T-helper 22 cell (primary cell): ENCODE measurements around the gene DRAXIN.

Experiments
- DNase-seq: peaks from one replicate; pipeline ENCODE4 v3.0.0-alpha.2; 2020; ENCODE audit warnings: low read depth

The DRAXIN gene

GRCh38 chr1:11712285-11712684 lies 20.8 kb downstream of the DRAXIN start:
- no peak for DNase-seq

GRCh38 chr1:11713095-11713494 lies 21.6 kb downstream of the DRAXIN start:
- no peak for DNase-seq

DNA sequence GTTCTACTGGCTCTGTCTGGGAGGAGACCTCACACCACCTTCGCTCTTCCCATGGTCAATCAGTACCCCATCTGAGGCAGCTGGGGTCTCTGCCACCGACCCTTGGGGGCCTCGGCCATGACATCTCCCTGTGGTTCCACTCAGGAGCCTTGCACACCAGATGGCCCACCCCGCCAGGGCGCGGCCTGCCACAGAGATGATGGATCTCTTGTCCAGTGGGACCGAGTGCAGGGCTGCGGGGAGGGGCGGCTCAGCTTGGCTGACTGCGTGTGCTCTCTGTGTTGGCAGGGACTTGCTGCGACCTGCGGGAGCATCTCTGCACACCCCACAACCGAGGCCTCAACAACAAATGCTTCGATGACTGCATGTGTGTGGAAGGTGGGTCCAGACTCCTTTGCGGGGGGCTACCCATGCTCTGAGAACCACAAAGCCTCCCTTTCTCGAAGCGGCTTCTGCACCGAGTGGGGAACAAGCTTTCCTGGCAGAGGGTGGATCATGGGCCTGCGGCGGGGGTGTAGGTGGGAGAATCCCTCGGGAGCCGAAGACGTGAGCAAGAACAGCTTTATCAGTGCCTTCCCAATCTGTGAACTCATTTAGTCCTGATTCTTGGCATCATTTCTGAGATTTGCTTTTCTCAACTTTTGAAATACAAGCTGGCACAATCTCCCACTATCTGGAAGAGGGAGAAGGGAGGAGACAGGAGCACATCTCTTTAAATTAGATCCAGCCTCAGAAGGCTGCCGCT lies 23.5 kb downstream of the DRAXIN start:
- DNase-seq: no peak

GRCh38 chr1:11719313-11720032 lies 28.0 kb downstream of the DRAXIN start:
- peak; percentile 60 for DNase-seq

- no peak for DNase-seq
Observed at GRCh38 chr1:11720033-11720376, 28.5 kb downstream of the DRAXIN start.

- no peak for DNase-seq
Observed at GRCh38 chr1:11720525-11720924, 29.0 kb downstream of the DRAXIN start.

GRCh38 chr1:11721311-11721710 lies 29.8 kb downstream of the DRAXIN start:
- DNase-seq: no peak

DNA sequence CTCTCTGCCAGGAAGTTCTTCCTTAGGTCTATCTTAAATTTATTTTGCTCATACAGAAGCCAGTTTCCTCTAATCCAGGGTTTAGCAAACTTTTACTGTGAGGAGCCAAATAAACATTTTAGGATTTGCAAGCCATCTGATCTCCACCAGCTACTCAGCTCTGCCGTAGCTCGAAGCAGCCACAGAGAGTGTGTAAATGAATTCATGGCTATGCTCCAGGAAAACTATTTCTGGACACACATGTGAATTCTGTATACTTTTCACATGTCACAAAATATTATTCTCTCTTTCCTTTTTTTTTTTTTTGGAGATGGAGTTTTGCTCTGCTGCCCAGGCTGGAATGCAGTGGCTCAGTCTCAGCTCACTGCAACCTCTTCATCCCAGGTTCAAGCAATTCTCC lies 31.0 kb downstream of the DRAXIN start:
- DNase-seq: no peak

DNA sequence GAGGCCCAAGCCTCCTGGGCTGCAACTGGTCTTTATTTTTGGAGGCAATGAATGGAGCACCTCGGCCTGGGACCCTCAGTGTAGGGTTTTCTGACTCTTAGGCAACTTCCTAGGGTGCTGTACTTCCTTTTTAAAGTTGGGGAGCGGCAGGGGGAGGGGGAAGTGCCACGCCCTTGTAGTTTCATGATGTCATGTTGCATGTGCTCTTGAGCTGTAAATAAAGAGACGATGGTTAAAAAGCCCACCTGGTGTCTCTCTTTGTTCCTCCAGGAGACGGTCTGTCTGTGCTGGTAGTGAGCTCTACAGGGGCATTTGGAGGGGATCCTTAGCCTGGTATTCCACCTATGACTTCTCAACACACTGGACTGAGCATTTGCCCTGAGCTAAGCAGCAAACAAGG lies 34.1 kb downstream of the DRAXIN start:
- no peak for DNase-seq

DNA sequence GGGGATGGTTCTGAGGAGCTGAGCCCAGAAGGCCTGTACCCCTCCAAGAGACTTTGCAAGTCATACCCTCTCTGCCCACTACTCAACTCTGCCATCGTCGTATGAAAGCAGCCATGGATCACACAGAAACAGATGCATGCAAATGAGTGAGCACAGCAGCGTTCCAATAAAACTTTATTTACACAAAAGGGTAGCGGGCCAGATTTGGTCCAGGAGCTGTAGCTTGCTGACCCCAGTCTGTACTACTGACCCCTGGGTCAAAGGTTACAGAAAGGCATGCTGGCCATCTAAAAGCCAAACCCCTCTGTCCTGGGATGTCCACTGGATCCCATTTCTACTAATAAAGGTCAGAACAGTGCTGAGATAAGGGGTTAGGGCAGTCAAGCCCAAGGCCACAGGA lies 35.6 kb downstream of the DRAXIN start:
- DNase-seq: no peak

DNA sequence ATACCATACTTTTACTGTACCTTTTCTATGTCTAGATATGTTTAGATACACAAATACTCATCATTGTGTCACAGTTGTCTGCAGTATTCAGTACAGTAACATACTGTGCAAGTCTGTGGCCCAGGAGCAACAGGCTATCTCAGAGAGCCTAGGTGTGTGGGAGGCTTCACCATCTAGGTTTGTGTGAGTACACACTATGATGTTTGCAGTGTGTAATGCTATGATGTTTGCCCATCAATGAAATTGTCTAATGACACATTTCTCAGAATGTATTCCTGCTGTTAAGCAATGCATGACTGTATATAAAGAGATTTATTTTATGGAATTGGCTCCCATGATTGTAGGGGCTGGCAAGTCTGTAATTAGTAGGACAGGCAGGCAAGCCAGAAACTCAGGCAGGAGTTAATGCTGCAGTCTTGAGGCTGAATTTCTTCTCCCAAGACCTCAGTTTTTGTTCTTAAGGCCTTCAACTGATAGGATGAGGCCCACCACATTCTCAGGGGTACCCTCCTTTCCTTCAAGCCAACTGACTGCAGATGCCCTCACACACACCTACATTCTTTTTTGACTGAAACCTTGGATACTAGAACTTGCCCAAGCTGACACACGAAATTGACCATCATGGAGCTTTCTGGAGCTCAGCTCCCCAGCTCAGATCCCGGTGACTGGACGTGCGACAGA lies 36.8 kb downstream of the DRAXIN start:
- DNase-seq: no peak

DNA sequence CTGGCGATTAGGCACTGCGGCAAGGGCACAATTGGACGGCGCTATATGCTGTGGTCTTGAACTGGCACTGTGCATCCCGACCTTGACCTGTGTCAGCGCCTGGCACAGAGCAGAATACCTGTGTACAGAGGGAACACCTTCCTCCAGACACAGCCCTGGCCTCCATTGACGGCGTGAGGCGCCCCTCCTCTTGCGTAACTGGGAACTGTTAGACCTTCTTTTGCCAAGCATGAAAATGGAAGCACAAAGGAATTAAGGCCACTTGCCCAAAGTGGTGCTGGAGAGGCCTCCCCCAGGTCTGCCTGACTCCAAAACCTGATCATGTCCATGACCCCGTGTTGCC lies 37.6 kb downstream of the DRAXIN start:
- DNase-seq: no peak

DNA sequence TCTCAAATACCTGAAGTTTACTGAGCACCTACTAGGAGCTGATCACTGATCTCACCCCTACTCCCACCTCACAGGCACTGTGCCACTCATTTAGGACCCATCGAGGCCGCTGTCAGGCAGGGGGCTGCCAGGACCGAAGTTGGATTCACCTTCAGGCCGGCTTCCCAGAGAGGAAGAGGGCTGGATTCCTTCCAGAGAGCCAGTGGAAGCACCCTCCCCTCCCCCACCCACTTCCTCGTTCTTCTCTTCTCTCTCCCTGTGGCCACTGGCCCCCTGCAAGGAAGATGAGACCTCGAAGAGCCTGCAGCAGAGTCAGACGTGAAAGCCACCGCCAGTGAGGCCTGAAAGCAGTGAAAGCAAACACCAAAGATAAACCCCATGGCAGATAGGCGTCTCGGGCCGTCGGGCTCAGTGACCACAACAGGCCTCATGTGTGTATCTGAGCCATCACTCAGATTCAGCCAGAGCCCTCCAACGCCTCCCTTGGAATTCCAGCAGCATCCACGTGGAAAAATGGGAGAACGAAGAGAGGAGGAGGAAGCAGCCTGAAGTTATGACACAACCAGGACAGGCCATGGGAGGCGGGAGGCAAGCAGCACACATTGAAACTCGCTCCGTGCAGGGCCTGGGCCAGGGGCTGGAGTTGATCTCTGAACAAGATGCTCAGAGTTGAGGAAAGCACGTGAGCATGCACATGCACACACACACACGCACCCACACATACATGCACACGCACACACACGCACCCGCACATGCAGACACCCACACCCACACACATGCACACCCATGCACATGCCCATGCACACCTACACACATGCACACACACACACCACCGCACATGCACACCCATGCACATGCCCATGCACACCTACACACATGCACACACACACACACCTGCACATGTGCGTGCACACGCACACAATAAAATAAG lies 38.3 kb downstream of the DRAXIN start:
- DNase-seq: no peak

GRCh38 chr1:11730429-11730891 lies 39.0 kb downstream of the DRAXIN start:
- DNase-seq: peak; percentile 18

GRCh38 chr1:11731691-11732283 lies 40.3 kb downstream of the DRAXIN start:
- DNase-seq: no peak

DNA sequence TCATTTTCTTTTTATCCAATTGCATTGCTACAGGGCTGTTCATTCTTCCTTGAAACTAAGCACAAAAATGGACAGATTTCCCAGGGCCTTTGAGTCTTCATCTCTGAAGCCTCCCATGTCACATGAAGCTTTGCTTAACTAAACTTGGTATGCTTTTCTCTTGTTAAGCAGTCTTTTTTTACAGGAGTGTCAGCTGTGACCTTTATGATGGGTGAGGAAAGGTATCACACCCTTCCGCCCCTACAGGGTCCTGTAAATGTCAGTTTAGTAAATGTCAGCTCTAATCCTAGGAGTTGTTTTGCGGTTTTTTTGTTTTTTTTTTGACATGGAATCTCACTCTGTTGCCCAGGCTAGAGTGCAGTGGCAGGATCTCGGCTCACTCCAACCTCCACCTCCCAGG lies 41.8 kb downstream of the DRAXIN start:
- no peak for DNase-seq

DNA sequence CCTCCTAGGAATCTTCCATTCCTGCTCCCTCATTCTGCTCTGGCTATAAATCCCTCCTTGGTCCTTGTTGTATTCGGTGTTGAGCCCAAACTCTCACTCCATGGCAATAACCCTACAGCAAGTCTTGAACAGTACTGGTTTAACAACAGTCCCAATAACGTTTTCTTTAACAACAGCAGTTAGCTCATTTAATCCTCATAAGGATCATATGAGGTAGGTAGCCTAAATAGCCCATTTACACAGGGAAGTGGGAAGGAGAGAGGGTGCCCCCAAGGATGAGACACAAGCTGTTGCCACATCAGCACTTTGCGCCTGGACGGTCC lies 44.0 kb downstream of the DRAXIN start:
- DNase-seq: no peak

- peak; percentile 78 for DNase-seq
Observed at GRCh38 chr1:11735854-11736745, 44.6 kb downstream of the DRAXIN start, which contains the start of gene AGTRAP. Gene AGTRAP, plus strand, starts transcription at chr1:11736136. Its CDS starts 73 bp downstream, at chr1:11736209.

DNA sequence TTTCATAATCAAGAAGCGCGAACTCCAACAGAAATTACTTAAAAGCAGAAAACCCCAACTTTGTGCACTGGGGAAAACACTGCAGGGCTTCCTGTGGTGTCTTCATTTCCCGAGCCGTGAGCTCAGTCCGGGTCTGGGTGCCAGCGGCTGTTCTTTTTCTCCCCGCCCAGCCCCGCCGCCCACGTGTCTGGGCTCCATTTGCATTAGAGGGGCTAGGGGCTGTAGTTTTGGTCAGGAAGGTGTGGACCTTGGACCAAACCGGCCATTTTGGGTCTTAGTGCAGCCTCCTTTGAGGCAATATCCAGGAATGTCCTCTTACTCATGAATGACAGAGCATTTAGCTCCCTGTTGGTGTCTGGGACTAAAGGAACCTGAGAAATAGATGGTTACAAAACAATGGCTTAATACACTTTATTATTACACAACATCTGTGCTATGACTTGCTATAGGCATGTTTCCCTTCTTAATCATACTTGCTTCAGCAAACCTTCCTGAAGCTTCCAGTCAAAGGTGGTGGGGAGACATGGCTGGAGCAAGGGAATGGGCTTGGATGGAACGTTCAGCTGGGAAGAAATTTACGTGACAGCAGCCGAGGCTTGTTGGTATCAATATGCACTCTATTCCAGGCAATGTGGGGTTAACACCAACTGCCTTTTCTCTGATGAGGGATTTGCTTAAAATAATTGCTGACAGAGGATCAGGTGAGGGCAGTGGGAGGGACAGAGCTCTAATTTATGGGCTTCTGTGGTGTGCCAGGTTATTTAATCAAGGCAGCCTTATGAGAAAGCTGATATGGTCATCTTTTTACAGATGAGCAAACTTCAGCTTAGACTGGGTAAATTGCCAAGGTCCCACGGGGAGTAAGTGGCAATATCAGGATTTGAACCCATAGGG lies 45.5 kb downstream of the DRAXIN start:
- peak; percentile 20 for DNase-seq

DNA sequence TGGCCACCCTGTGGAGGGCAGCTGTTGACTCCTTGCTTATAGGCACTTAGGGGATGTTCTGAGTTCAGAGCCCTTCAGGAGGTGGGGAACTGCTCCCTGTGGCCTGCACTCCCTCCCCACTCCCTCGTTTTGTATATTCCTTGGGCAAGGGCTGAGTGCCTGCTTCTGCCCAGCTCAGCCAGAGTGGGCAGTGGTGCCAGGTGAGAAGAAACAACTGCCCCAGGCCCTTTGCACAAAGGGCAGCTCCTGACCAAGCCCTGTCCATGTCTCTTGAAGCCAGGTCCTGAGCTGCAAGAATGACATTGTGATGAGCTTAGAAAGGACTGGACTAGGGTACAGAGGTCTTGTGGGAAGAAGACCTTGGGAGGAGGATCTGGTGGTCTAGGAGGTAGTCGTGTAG lies 46.6 kb downstream of the DRAXIN start:
- DNase-seq: no peak
